HEK293T (cell line): ENCODE results near the gene LTK.

Experiments used
- CTCF ChIA-PET: fragments of 350-600 bp; formaldehyde crosslinking; extraction: SDS; loops from one replicate; lab custom pipeline; 2021; ENCODE audit warnings: antibody characterized with exemption, inconsistent platforms; lab: Yijun Ruan, JAX
- POLR2A ChIA-PET: fragments of 350-600 bp; formaldehyde crosslinking; extraction: SDS; loops from one replicate; lab custom pipeline; 2020; ENCODE audit warnings: antibody characterized with exemption, inconsistent platforms; lab: Yijun Ruan, JAX
- DNase-seq: peaks from one replicate; pipeline ENCODE4 v3.0.0; 2012; ENCODE audit warnings: mixed read lengths; ENCODE audit errors: extremely low spot score
- ARNT ChIP-seq: fragments of 450-650 bp; IDR thresholded peaks from 2 replicates; pipeline ENCODE4 v1.6.1; 2017; ENCODE audit warnings: mild to moderate bottlenecking
- BHLHE40 ChIP-seq: fragments of 450-650 bp; IDR thresholded peaks from 2 replicates; pipeline ENCODE4 v1.6.1; 2016; ENCODE audit warnings: mild to moderate bottlenecking, moderate library complexity, borderline replicate concordance
- CTBP1 ChIP-seq: fragments of 450-650 bp; IDR thresholded peaks from 2 replicates; pipeline ENCODE4 v1.6.1; 2016; ENCODE audit warnings: borderline replicate concordance
- ELF4 ChIP-seq: fragments of 450-650 bp; IDR thresholded peaks from 2 replicates; pipeline ENCODE4 v1.6.1; 2017; ENCODE audit warnings: antibody characterized with exemption
- FOXA1 ChIP-seq: fragments of 450-650 bp; IDR thresholded peaks from 2 replicates; pipeline ENCODE4 v1.6.1; 2016; ENCODE audit warnings: mild to moderate bottlenecking
- FOXK2 ChIP-seq: fragments of 450-650 bp; IDR thresholded peaks from 2 replicates; pipeline ENCODE4 v1.6.1; 2016; ENCODE audit warnings: mild to moderate bottlenecking
- FOXM1 ChIP-seq: fragments of 450-650 bp; IDR thresholded peaks from 2 replicates; pipeline ENCODE4 v1.6.1; 2017; ENCODE audit warnings: mild to moderate bottlenecking, borderline replicate concordance
- HDGF ChIP-seq: fragments of 450-650 bp; IDR thresholded peaks from 2 replicates; pipeline ENCODE4 v1.6.1; 2017; ENCODE audit warnings: antibody characterized with exemption, borderline replicate concordance
- L3MBTL2 ChIP-seq: fragments of 450-650 bp; conservative IDR thresholded peaks from 2 replicates; pipeline ENCODE4 v1.6.1; 2016; ENCODE audit warnings: mild to moderate bottlenecking
- LEF1 ChIP-seq: fragments of 450-650 bp; IDR thresholded peaks from 2 replicates; pipeline ENCODE4 v1.6.1; 2017; ENCODE audit warnings: mild to moderate bottlenecking, borderline replicate concordance
- NFRKB ChIP-seq: fragments of 450-650 bp; IDR thresholded peaks from 2 replicates; pipeline ENCODE4 v1.6.1; 2016; ENCODE audit warnings: mild to moderate bottlenecking, moderate library complexity
- SP1 ChIP-seq: fragments of 450-650 bp; IDR thresholded peaks from 2 replicates; pipeline ENCODE4 v1.6.1; 2017
- SUZ12 ChIP-seq: fragments of 450-650 bp; IDR thresholded peaks from 2 replicates; pipeline ENCODE4 v1.6.1; 2016; ENCODE audit warnings: mild to moderate bottlenecking
- TARDBP ChIP-seq: fragments of 450-650 bp; IDR thresholded peaks from 2 replicates; pipeline ENCODE4 v1.6.1; 2016
- ZNF384 ChIP-seq: fragments of 450-650 bp; IDR thresholded peaks from 2 replicates; pipeline ENCODE4 v1.6.1; 2016
- TF ChIP-seq, protein P1 (sequence below): fragments of 450-650 bp; IDR thresholded peaks from 2 replicates; pipeline ENCODE4 v1.6.1; 2016

LTK gene

GRCh38 chr15:41499109-41499851 lies 14.3 kb downstream of the LTK start:
- no peak for DNase-seq
- TF ChIP-seq BHLHE40 (no peak), FOXM1 (no peak), TARDBP (no peak), ZNF384 (no peak), LEF1 (no peak), CTBP1 (no peak), FOXK2 (no peak), SP1 (no peak), NFRKB (no peak), ARNT (no peak), FOXA1 (no peak), L3MBTL2 (no peak), ELF4 (no peak), SUZ12 (no peak), HDGF (no peak)
- TF ChIP-seq, protein P1, sequence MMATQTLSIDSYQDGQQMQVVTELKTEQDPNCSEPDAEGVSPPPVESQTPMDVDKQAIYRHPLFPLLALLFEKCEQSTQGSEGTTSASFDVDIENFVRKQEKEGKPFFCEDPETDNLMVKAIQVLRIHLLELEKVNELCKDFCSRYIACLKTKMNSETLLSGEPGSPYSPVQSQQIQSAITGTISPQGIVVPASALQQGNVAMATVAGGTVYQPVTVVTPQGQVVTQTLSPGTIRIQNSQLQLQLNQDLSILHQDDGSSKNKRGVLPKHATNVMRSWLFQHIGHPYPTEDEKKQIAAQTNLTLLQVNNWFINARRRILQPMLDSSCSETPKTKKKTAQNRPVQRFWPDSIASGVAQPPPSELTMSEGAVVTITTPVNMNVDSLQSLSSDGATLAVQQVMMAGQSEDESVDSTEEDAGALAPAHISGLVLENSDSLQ = no peak
- ChIA-PET POLR2A (no interaction called here), CTCF (no interaction called here)

DNA sequence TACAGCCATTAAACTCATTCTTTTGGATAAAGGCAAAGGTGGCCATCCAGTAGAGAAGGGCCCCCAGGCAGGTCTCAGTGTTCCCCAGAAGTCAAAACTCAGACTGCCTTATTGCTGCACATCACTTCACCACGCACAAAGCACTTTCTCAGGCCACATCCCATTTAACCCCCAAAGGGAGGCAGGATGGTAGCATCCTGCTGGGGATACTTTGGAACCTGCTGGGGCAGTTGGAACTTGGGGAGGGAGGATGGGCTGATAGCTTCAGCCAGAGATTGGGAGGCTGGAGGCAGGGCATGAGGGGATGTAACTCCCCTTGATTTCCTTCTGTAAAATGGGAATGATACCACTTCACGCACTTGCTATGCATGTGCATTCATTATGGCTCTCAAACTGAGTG lies 15.0 kb downstream of the LTK start:
- no peak for DNase-seq
- no peak for TF ChIP-seq FOXK2
- no peak for TF ChIP-seq BHLHE40
- TF ChIP-seq, protein P1 = no peak
- no peak for TF ChIP-seq ELF4
- no peak for TF ChIP-seq ZNF384
- no peak for TF ChIP-seq TARDBP
- no peak for TF ChIP-seq FOXA1
- TF ChIP-seq NFRKB = no peak
- no peak for TF ChIP-seq FOXM1
- no peak for TF ChIP-seq SUZ12
- TF ChIP-seq L3MBTL2 = no peak
- TF ChIP-seq SP1 = no peak
- TF ChIP-seq CTBP1 = no peak
- no peak for TF ChIP-seq LEF1
- TF ChIP-seq ARNT = no peak
- TF ChIP-seq HDGF = no peak
- POLR2A ChIA-PET = no interaction called here
- CTCF ChIA-PET = no interaction called here

DNA sequence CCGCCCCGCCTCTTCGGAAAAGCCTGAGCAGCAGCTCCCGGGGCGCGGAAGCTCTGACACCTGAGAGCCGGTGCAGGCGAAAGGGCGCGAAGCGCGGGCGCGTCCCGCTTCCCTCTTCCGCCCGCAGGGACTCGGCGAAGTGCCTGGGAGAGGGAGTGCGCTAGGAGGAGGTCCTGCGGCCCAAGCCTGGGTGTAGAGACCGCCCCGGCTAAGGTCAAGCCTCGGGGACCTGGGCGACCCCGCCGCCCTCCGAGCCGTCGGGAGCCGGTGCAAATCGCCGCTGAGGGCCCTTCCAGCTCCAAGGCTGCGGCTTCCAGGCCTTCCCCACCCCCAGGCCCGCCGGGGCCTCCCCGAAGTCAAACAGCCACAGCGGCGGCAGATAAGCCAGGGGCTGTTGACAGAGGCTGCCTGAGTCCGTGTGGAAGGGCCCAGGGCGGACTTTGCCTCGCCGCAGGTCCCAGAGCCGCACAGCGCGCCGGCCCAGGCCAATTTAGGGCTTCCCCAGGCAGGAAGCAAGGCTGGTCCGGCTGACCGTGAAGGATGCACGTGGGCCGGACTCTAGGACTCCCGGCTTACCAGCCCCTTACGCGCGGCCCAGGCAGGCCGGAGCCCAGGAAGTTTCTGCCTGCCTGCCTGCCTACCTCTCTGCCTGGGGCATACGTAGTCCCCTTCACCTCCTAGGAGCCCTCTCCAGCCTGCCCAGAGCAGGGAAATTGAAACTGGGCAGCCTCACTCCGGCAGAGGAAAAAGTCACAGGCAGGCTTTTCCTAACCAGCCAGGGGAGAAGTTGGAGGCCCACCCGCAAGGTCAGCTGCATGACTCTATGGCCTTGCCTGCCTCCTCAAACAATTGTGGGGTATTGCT lies 17.7 kb downstream of the LTK start:
- TF ChIP-seq HDGF (no peak), SP1 (no peak), TARDBP (no peak), CTBP1 (no peak), ELF4 (no peak), SUZ12 (no peak), L3MBTL2 (no peak), BHLHE40 (no peak), NFRKB (no peak), ARNT (no peak)
- DNase-seq = no peak
- ChIA-PET POLR2A (no interaction called here), CTCF (interaction anchor here (1.1 kb wide), 1 partner anchor 14 kb away, joined by 4 read pairs; no protein-coding TSS in a partner anchor)

DNA sequence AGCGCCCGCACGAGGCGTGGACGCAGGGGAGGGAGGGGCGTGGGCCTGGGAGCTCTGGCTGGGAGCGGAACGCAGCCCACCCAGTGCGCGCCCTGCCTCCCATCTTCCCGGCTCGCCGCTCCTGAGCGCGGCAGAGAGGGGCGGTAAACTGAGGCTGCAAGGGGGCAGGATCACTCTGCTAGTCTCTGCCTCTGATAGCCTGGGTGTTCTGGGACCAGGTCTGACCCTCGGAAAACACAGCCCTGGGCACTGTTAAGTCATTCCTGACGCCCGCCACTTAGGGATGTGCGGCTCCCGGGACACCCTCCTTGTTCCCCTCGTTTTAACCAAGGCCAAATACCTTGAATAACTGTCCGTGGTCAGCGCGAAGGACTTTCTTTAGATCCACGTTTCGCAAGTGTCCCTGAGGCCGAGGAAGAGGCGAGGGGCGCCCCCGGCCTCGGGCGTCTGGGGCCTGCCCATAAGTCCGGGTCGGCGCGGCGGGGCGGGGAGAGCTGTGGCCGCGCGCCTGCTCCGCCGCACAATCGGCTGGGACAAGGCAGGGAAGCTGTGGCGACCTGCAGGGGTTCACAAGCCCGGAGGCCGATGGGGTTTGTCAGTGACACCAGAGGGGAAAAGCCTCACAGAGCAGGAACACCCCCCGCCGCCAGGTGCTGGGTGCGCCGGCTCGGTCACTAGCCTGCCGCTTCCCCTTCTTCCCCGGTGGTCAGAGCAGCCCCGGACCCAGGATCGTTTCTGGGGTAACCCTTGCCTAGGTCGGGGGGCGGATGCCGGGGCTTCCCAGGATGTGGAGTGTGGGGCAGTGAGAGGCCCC lies 18.5 kb downstream of the LTK start:
- no peak for DNase-seq
- ChIA-PET CTCF (no interaction called here), POLR2A (no interaction called here)
- no peak for TF ChIP-seq FOXK2
- no peak for TF ChIP-seq FOXM1
- TF ChIP-seq SUZ12 = no peak
- no peak for TF ChIP-seq LEF1

GRCh38 chr15:41494190-41494921 lies 19.3 kb downstream of the LTK start:
- no peak for TF ChIP-seq ZNF384
- TF ChIP-seq L3MBTL2 = peak; percentile 89
- TF ChIP-seq BHLHE40 = no peak
- no peak for TF ChIP-seq HDGF
- TF ChIP-seq ELF4 = no peak
- POLR2A ChIA-PET = no interaction called here
- DNase-seq = peak; percentile 41
- CTCF ChIA-PET = no interaction called here
